Esophagus squamous epithelium (tissue), 5 donors: ENCODE measurements around the gene OR4N5. TPM values are rescaled to one million over a fixed set of nuclear protein-coding genes. Genes with fewer than 3 reads are reported as not detected.

ENCODE experiments used
- DNase-seq: peaks from one replicate; lab custom pipeline; 2025; lab: John Stamatoyannopoulos, UW
- H3K27ac ChIP-seq, 4 donors: fragments of 200-600 bp; sonication (generic); one replicate each; pipeline ENCODE4 v1.5.1; 2016 to 2019; ENCODE audit warnings: mild to moderate bottlenecking in 1 of 4
- H3K27me3 ChIP-seq, 4 donors: fragments of 200-600 bp; sonication (generic); 1 replicate in 3 of 4; 2 replicates in 1 of 4; pipeline versions ENCODE4 v1.5.1 to v1.6.0; 2017 to 2021; ENCODE audit warnings: antibody characterized with exemption in 1 of 4
- H3K36me3 ChIP-seq, 3 donors: fragments of 200-600 bp; sonication (generic); one replicate each; pipeline ENCODE4 v1.5.1; 2016 to 2019
- H3K4me1 ChIP-seq, 3 donors: fragments of 200-600 bp; sonication (generic); one replicate each; pipeline ENCODE4 v1.5.1; 2017 to 2019
- H3K4me3 ChIP-seq, 4 donors: fragments of 200-600 bp; sonication (generic); 1 replicate in 3 of 4; 2 replicates in 1 of 4; pipeline ENCODE4 v1.5.1; 2016 to 2019; ENCODE audit warnings: mild to moderate bottlenecking in 2 of 4, moderate library complexity in 1 of 4
- H3K9me3 ChIP-seq, 3 donors: fragments of 200-600 bp; sonication (generic); one replicate each; pipeline ENCODE4 v1.5.1; 2016 to 2019
- CTCF ChIP-seq, 6 experiments: fragments of 450-650 bp in 4 of 6; fragments of 200-600 bp in 2 of 6; sonication (generic) in 2 of 6; IDR thresholded peaks; one replicate each; pipeline ENCODE4 v1.5.1; 2016 to 2019; ENCODE audit warnings: antibody characterized with exemption in 6 of 6, mild to moderate bottlenecking in 4 of 6, moderate library complexity in 4 of 6
- POLR2A ChIP-seq, 4 donors: fragments of 450-650 bp; IDR thresholded peaks; one replicate each; pipeline ENCODE4 v1.6.1; 2017; ENCODE audit warnings: antibody characterized with exemption in 4 of 4, mild to moderate bottlenecking in 4 of 4, moderate library complexity in 3 of 4
- WGBS, 2 donors: methylation state at CpG; one replicate each; pipeline ENCODE4 v1.1.5; 2018; 5-methylcytosine and 5-hydroxymethylcytosine counted together
- intact Hi-C: fragments of 100-400 bp; cut with DNase I; formaldehyde crosslinking; loops from one replicate; pipeline ENCODE4 v1.15.0; 2022
- total RNA-seq, 4 donors: library from RNA; depleted of rRNA; stranded (reverse); fragments of >200 nt; gene quantifications; one replicate each; pipeline ENCODE4 v1.1.0, GENCODE V29; 2016
- donor health status: DM: yes; HTN: yes; CAD: no.

The OR4N5 gene
- total RNA-seq, 4 donors from 2014 or later = not detected

DNA sequence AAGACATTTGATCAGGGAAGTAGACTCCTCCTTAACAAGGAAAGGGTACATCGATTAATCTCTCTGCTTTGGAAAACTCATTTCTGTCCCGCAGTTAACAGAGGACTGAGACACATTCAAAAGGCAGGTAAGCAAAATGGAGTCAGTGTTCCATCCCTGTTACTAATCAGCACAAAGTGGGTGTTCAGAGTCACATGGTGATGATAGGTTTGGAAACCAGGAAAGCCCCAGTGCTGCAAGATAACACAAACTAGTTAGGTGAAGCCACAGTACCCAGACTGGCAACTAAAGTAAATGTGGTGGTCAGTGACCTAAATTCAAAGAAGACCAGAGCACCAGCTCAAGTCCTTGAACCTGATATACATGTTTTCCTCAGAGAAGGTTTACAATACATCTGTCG is 26.3 kb upstream of the OR4N5 start:
- intact Hi-C loops = no loop called here
- no peaks in the 10 kb centered on the region for H3K27me3 ChIP-seq
- no peaks in the 10 kb centered on the region for H3K36me3 ChIP-seq
- H3K4me3 ChIP-seq = no peak overlapping the region
- 71 to 75% methylated on average over 3 of the region's 3 CpGs for WGBS, 2 donors
- H3K9me3 ChIP-seq = no peaks in the 10 kb centered on the region
- no peaks in the 10 kb centered on the region for H3K4me1 ChIP-seq
- H3K27ac ChIP-seq = no peak overlapping the region
- DNase-seq = no peak
- TF ChIP-seq POLR2A (IDR thresholded peaks at IDR 0.05) = no peak
- no peak for TF ChIP-seq CTCF (IDR thresholded peaks at IDR 0.05)

GRCh38 chr14:20116748-20117147 is 21.9 kb upstream of the OR4N5 start:
- WGBS, 2 donors = 41 to 65% methylated on average over 1 of the region's 1 CpG
- intact Hi-C loops = no loop called here
- H3K36me3 ChIP-seq = no peaks in the 10 kb centered on the region

DNA sequence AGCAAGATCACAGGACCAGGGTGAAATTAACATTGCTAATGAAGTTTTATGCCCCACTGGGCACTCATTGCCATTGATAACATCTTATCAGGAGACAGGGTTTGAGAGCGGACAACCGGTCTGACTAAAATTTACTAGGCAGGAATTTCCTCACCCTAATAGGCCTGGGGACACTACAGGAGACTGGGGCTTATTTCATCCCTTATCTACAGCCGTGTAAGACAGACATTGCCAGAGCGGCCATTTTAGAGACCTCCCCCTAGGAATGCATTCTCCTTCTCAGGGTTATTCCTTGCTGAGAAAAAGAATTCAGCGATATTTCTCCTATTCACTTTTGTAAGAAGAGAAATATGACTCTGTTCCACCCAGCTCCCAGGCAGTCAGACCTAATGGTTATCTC is 19.8 kb upstream of the OR4N5 start:
- H3K36me3 ChIP-seq = no peaks in the 10 kb centered on the region
- no peak for DNase-seq
- peaks cover 0 to 11% (median 4%) of the 10 kb centered on the region in 3 donors for H3K9me3 ChIP-seq
- WGBS, 2 donors = 62 to 69% methylated on average over 5 of the region's 5 CpGs
- intact Hi-C loops = no loop called here
- no peaks in the 10 kb centered on the region for H3K27me3 ChIP-seq
- H3K4me1 ChIP-seq = no peaks in the 10 kb centered on the region
- no peak overlapping the region for H3K27ac ChIP-seq
- TF ChIP-seq CTCF (IDR thresholded peaks at IDR 0.05) = no peak
- TF ChIP-seq POLR2A (IDR thresholded peaks at IDR 0.05) = no peak
- no peak overlapping the region for H3K4me3 ChIP-seq

More at GRCh38 chr14:20116748-20117147, 21.9 kb upstream of the OR4N5 start:
- Histone ChIP-seq H3K27me3 (no peaks in the 10 kb centered on the region), H3K4me3 (no peak overlapping the region), H3K27ac (no peak overlapping the region), H3K4me1 (no peaks in the 10 kb centered on the region), H3K9me3 (peaks cover 0 to 11% (median 4%) of the 10 kb centered on the region in 3 donors)
- TF ChIP-seq CTCF (IDR thresholded peaks at IDR 0.05) (no peak), POLR2A (IDR thresholded peaks at IDR 0.05) (no peak)
- DNase-seq = no peak

DNA sequence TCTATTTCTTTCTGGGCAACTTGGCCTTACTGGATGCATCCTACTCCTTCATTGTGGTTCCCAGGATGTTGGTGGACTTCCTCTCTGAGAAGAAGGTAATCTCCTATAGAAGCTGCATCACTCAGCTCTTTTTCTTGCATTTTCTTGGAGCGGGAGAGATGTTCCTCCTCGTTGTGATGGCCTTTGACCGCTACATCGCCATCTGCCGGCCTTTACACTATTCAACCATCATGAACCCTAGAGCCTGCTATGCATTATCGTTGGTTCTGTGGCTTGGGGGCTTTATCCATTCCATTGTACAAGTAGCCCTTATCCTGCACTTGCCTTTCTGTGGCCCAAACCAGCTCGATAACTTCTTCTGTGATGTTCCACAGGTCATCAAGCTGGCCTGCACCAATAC is 5.3 kb downstream of the OR4N5 start:
- DNase-seq = no peak
- TF ChIP-seq POLR2A (IDR thresholded peaks at IDR 0.05) = no peak
- no peak for TF ChIP-seq CTCF (IDR thresholded peaks at IDR 0.05)
- Histone ChIP-seq H3K9me3 (no peaks in the 10 kb centered on the region), H3K4me3 (no peak overlapping the region), H3K36me3 (no peaks in the 10 kb centered on the region), H3K27me3 (no peaks in the 10 kb centered on the region), H3K27ac (no peak overlapping the region), H3K4me1 (no peaks in the 10 kb centered on the region)
- WGBS, 2 donors = 25 to 42% methylated on average over 7 of the region's 7 CpGs
- intact Hi-C loops = no loop called here

DNA sequence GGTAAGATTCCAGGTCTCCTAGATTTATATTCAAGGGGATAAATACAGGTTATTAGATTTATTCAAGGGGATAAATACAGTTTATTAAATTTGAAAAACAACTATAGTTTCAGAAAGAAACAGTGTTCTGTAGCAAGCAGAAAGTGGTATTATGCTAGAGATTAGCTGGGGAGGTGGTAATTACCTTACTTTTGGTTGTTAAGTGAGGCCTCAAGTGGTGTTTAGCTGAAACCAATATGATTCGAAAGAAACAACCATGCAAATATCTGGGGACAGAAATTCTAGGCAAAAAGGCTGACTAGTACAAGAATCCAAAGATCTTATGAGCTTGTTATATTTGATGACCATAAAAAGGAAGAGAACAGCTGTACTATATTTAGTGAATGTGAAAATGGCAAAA is 6.2 kb downstream of the OR4N5 start:
- DNase-seq = no peak
- no peaks in the 10 kb centered on the region for H3K9me3 ChIP-seq
- H3K4me1 ChIP-seq = no peaks in the 10 kb centered on the region
- 37 to 46% methylated on average over 1 of the region's 1 CpG for WGBS, 2 donors
- no peak overlapping the region for H3K4me3 ChIP-seq
- H3K27ac ChIP-seq = no peak overlapping the region
- TF ChIP-seq POLR2A (IDR thresholded peaks at IDR 0.05) (no peak), CTCF (IDR thresholded peaks at IDR 0.05) (no peak)
- H3K27me3 ChIP-seq = no peaks in the 10 kb centered on the region
- no peaks in the 10 kb centered on the region for H3K36me3 ChIP-seq
- intact Hi-C loops = no loop called here
